GM12878 (cell line): ENCODE results near the gene FAM162A. TPM values are rescaled to one million over a fixed set of nuclear protein-coding genes. Genes with fewer than 3 reads are reported as not detected.

ENCODE experiments used
- CREM ChIP-seq: IDR thresholded peaks from 2 replicates; pipeline ENCODE4 v1.6.1; 2014; ENCODE audit warnings: antibody characterized with exemption, low read depth
- IKZF2 ChIP-seq, 2 experiments: fragments of 450-650 bp; IDR thresholded peaks; 2 replicates each; pipeline ENCODE4 v1.6.1; 2017; ENCODE audit warnings: mild to moderate bottlenecking in 2 of 2, moderate library complexity in 2 of 2
- JUND ChIP-seq: IDR thresholded peaks from 2 replicates; pipeline ENCODE4 v1.6.1; 2012; ENCODE audit warnings: low read depth, mild to moderate bottlenecking, low read length, improper control_type of control experiment, moderate library complexity
- KDM1A ChIP-seq: fragments of 200-600 bp; sonication (generic); IDR thresholded peaks from 2 replicates; pipeline ENCODE4 v1.6.1; 2016; ENCODE audit warnings: borderline replicate concordance
- NBN ChIP-seq: fragments of 450-650 bp; IDR thresholded peaks from 2 replicates; pipeline ENCODE4 v1.6.1; 2016
- NR2F1 ChIP-seq: fragments of 450-650 bp; conservative IDR thresholded peaks from 2 replicates; pipeline ENCODE4 v1.6.1; 2017; ENCODE audit warnings: mild to moderate bottlenecking
- PML ChIP-seq: IDR thresholded peaks from 2 replicates; pipeline ENCODE4 v1.6.1; 2012; ENCODE audit warnings: low read length, inconsistent platforms
- POLR2AphosphoS5 ChIP-seq: IDR thresholded peaks from 2 replicates; pipeline ENCODE4 v1.6.1; 2011; ENCODE audit warnings: mild to moderate bottlenecking, low read length, inconsistent platforms
- POU2F2 ChIP-seq: IDR thresholded peaks from 3 replicates; pipeline ENCODE4 v1.6.1; 2011; ENCODE audit warnings: low read depth, mild to moderate bottlenecking, low read length, borderline replicate concordance
- RAD51 ChIP-seq: fragments of 450-650 bp; IDR thresholded peaks from 2 replicates; pipeline ENCODE4 v1.6.1; 2016; ENCODE audit warnings: moderate library complexity, mild to moderate bottlenecking, inconsistent platforms
- RBBP5 ChIP-seq: fragments of 200-600 bp; sonication (generic); conservative IDR thresholded peaks from 2 replicates; pipeline ENCODE4 v1.6.1; 2016
- SIN3A ChIP-seq: IDR thresholded peaks from 2 replicates; pipeline ENCODE4 v1.6.1; 2012; ENCODE audit warnings: low read depth, low read length, improper control_type of control experiment
- SIX5 ChIP-seq: IDR thresholded peaks from 2 replicates; pipeline ENCODE4 v1.6.1; 2011; ENCODE audit warnings: mild to moderate bottlenecking, low read depth, low read length, moderate library complexity; ENCODE audit not compliant: severe bottlenecking
- SMAD1 ChIP-seq: fragments of 450-650 bp; IDR thresholded peaks from 2 replicates; pipeline ENCODE4 v1.6.1; 2018; ENCODE audit warnings: mild to moderate bottlenecking, low read depth; ENCODE audit not compliant: partially characterized antibody
- SMAD5 ChIP-seq: IDR thresholded peaks from 2 replicates; pipeline ENCODE4 v1.6.1; 2016; ENCODE audit warnings: antibody characterized with exemption, low read depth
- TAF1 ChIP-seq: IDR thresholded peaks from 2 replicates; pipeline ENCODE4 v1.6.1; 2011; ENCODE audit warnings: mild to moderate bottlenecking, low read depth, low read length, borderline replicate concordance
- polyA plus RNA-seq, 11 experiments: library from polyadenylated mRNA; depleted of rRNA in 4 of 11; unstranded in 6 of 11; stranded (reverse) in 5 of 11; fragments of >200 nt; fragmentation: Nextera tagmentation in 4 of 11; fragmentation: Illumina TruSeq in 1 of 11; extraction: Ambion mirVana in 4 of 11; extraction: Trizol in 1 of 11; gene quantifications; 1 replicate in 1 of 11; 2 replicates in 10 of 11; pipeline versions ENCODE4 v1.2.1 to v1.2.3, GENCODE V29; 2011 to 2016; ENCODE audit warnings: inconsistent platforms in 2 of 11, missing spikeins in 2 of 11, low read depth in 1 of 11
- total RNA-seq, 4 experiments: library from RNA; depleted of rRNA in 3 of 4; stranded (reverse); fragments of >200 nt in 3 of 4; fragmentation: Illumina TruSeq in 1 of 4; extraction: Trizol in 1 of 4; gene quantifications; 2 replicates each; pipeline versions ENCODE4 v1.2.1 to v1.2.3, GENCODE V29; 2013 to 2021
- TF ChIP-seq, protein P1 (sequence below): fragments of 450-650 bp; IDR thresholded peaks from 2 replicates; pipeline ENCODE4 v1.6.1; 2016; ENCODE audit warnings: mild to moderate bottlenecking, moderate library complexity, borderline replicate concordance
- TF ChIP-seq, protein P2 (sequence below): fragments of 450-650 bp; IDR thresholded peaks from 2 replicates; pipeline ENCODE4 v1.6.1; 2016; ENCODE audit warnings: mild to moderate bottlenecking
- TF ChIP-seq, protein P3 (sequence below): fragments of 450-650 bp; IDR thresholded peaks from 2 replicates; pipeline ENCODE4 v1.6.1; 2017; ENCODE audit warnings: mild to moderate bottlenecking, moderate library complexity
- TF ChIP-seq, protein P4 (sequence below): fragments of 450-650 bp; IDR thresholded peaks from 2 replicates; pipeline ENCODE4 v1.6.1; 2016; ENCODE audit warnings: mild to moderate bottlenecking

Gene FAM162A
- total and polyA plus RNA-seq, 10 of the 15 experiments (the other 5 are each of a cell fraction or from before 2014, with no cell fraction given) = 59.2 to 346 (median 149) TPM

DNA sequence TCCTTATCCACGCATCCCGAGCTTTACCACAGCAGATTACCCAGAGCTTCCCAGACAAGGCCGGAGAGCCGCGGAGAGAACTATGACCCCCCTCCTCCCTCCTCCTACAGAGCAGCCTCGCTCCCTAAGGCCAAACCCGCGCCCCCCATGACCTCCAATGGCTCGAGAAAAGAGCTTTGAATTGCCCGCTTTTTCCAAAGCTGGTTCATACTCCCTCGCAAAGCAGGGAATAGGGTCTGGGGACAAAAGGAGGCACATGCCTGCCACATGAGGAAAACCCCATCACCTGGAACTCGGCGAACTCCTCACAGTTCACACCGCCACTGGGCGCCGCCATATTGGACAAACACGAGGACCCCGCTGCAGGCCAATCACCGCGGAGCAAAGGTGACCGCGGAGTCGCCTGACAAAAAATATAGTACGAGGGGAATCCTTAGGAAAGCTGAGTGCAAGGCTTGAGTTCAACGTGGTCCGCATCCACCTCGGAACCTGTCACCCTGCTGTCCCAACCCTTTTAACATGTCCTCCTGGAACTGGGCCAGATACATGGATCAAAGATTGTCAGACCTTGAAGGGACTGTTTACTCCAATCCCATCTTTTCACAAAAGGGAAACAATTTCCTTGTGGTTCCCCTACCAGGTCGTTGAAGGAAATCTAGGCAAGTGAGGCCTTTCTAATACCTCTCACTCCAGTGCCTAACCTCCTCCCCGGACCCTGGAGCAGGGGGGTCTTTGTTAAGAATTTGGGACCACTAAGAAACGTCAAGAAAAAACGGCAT, 905 bp upstream of the FAM162A start, which contains the start of gene MIX23 (continued):
- TF ChIP-seq, protein P1, sequence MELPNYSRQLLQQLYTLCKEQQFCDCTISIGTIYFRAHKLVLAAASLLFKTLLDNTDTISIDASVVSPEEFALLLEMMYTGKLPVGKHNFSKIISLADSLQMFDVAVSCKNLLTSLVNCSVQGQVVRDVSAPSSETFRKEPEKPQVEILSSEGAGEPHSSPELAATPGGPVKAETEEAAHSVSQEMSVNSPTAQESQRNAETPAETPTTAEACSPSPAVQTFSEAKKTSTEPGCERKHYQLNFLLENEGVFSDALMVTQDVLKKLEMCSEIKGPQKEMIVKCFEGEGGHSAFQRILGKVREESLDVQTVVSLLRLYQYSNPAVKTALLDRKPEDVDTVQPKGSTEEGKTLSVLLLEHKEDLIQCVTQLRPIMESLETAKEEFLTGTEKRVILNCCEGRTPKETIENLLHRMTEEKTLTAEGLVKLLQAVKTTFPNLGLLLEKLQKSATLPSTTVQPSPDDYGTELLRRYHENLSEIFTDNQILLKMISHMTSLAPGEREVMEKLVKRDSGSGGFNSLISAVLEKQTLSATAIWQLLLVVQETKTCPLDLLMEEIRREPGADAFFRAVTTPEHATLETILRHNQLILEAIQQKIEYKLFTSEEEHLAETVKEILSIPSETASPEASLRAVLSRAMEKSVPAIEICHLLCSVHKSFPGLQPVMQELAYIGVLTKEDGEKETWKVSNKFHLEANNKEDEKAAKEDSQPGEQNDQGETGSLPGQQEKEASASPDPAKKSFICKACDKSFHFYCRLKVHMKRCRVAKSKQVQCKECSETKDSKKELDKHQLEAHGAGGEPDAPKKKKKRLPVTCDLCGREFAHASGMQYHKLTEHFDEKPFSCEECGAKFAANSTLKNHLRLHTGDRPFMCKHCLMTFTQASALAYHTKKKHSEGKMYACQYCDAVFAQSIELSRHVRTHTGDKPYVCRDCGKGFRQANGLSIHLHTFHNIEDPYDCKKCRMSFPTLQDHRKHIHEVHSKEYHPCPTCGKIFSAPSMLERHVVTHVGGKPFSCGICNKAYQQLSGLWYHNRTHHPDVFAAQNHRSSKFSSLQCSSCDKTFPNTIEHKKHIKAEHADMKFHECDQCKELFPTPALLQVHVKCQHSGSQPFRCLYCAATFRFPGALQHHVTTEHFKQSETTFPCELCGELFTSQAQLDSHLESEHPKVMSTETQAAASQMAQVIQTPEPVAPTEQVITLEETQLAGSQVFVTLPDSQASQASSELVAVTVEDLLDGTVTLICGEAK = peak; percentile 32; the same call in 1 of the 2 replicates
- TF ChIP-seq RBBP5 (no peak), POU2F2 (0 out of 3 replicates have a peak, but pooled peaks have one; percentile 19), CREM (peak; percentile 6; the same call in 1 of the 2 replicates), SIN3A (peak; percentile 86; the same call in 1 of the 2 replicates), TAF1 (peak; percentile 90), POLR2AphosphoS5 (peak; percentile 67; the same call in 1 of the 2 replicates), SMAD1 (peak; percentile 17), JUND (no peak), IKZF2 (IDR thresholded peaks at IDR 0.05) (peak in 1 of 2 experiments; percentile 35), KDM1A (no peak), SMAD5 (0 out of 2 replicates have a peak, but pooled peaks have one; percentile 21), SIX5 (peak; percentile 53), RAD51 (peak; percentile 58), NR2F1 (peak; percentile 83), NBN (0 out of 2 replicates have a peak, but pooled peaks have one; percentile 39), PML (peak; percentile 73; the same call in 1 of the 2 replicates)
- TF ChIP-seq, protein P2, sequence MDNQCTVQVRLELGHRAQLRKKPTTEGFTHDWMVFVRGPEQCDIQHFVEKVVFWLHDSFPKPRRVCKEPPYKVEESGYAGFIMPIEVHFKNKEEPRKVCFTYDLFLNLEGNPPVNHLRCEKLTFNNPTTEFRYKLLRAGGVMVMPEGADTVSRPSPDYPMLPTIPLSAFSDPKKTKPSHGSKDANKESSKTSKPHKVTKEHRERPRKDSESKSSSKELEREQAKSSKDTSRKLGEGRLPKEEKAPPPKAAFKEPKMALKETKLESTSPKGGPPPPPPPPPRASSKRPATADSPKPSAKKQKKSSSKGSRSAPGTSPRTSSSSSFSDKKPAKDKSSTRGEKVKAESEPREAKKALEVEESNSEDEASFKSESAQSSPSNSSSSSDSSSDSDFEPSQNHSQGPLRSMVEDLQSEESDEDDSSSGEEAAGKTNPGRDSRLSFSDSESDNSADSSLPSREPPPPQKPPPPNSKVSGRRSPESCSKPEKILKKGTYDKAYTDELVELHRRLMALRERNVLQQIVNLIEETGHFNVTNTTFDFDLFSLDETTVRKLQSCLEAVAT = peak; percentile 71
- TF ChIP-seq, protein P3, sequence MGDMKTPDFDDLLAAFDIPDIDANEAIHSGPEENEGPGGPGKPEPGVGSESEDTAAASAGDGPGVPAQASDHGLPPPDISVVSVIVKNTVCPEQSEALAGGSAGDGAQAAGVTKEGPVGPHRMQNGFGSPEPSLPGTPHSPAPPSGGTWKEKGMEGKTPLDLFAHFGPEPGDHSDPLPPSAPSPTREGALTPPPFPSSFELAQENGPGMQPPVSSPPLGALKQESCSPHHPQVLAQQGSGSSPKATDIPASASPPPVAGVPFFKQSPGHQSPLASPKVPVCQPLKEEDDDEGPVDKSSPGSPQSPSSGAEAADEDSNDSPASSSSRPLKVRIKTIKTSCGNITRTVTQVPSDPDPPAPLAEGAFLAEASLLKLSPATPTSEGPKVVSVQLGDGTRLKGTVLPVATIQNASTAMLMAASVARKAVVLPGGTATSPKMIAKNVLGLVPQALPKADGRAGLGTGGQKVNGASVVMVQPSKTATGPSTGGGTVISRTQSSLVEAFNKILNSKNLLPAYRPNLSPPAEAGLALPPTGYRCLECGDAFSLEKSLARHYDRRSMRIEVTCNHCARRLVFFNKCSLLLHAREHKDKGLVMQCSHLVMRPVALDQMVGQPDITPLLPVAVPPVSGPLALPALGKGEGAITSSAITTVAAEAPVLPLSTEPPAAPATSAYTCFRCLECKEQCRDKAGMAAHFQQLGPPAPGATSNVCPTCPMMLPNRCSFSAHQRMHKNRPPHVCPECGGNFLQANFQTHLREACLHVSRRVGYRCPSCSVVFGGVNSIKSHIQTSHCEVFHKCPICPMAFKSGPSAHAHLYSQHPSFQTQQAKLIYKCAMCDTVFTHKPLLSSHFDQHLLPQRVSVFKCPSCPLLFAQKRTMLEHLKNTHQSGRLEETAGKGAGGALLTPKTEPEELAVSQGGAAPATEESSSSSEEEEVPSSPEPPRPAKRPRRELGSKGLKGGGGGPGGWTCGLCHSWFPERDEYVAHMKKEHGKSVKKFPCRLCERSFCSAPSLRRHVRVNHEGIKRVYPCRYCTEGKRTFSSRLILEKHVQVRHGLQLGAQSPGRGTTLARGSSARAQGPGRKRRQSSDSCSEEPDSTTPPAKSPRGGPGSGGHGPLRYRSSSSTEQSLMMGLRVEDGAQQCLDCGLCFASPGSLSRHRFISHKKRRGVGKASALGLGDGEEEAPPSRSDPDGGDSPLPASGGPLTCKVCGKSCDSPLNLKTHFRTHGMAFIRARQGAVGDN = peak; percentile 47; the same call in 1 of the 2 replicates
- TF ChIP-seq, protein P4, sequence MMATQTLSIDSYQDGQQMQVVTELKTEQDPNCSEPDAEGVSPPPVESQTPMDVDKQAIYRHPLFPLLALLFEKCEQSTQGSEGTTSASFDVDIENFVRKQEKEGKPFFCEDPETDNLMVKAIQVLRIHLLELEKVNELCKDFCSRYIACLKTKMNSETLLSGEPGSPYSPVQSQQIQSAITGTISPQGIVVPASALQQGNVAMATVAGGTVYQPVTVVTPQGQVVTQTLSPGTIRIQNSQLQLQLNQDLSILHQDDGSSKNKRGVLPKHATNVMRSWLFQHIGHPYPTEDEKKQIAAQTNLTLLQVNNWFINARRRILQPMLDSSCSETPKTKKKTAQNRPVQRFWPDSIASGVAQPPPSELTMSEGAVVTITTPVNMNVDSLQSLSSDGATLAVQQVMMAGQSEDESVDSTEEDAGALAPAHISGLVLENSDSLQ = peak; percentile 67; the same call in 1 of the 2 replicates
